HEK293T (cell line): ENCODE data around the gene THSD7B.

Source experiments
- BHLHE40 ChIP-seq: fragments of 450-650 bp; IDR thresholded peaks from 2 replicates; pipeline ENCODE4 v1.6.1; 2016; ENCODE audit warnings: mild to moderate bottlenecking, moderate library complexity, borderline replicate concordance
- CTBP1 ChIP-seq: fragments of 450-650 bp; IDR thresholded peaks from 2 replicates; pipeline ENCODE4 v1.6.1; 2016; ENCODE audit warnings: borderline replicate concordance
- ELF4 ChIP-seq: fragments of 450-650 bp; IDR thresholded peaks from 2 replicates; pipeline ENCODE4 v1.6.1; 2017; ENCODE audit warnings: antibody characterized with exemption
- FOXA1 ChIP-seq: fragments of 450-650 bp; IDR thresholded peaks from 2 replicates; pipeline ENCODE4 v1.6.1; 2016; ENCODE audit warnings: mild to moderate bottlenecking
- FOXM1 ChIP-seq: fragments of 450-650 bp; IDR thresholded peaks from 2 replicates; pipeline ENCODE4 v1.6.1; 2017; ENCODE audit warnings: mild to moderate bottlenecking, borderline replicate concordance
- TARDBP ChIP-seq: fragments of 450-650 bp; IDR thresholded peaks from 2 replicates; pipeline ENCODE4 v1.6.1; 2016
- TF ChIP-seq, protein P1 (sequence below): fragments of 450-650 bp; IDR thresholded peaks from 2 replicates; pipeline ENCODE4 v1.6.1; 2016

DNA sequence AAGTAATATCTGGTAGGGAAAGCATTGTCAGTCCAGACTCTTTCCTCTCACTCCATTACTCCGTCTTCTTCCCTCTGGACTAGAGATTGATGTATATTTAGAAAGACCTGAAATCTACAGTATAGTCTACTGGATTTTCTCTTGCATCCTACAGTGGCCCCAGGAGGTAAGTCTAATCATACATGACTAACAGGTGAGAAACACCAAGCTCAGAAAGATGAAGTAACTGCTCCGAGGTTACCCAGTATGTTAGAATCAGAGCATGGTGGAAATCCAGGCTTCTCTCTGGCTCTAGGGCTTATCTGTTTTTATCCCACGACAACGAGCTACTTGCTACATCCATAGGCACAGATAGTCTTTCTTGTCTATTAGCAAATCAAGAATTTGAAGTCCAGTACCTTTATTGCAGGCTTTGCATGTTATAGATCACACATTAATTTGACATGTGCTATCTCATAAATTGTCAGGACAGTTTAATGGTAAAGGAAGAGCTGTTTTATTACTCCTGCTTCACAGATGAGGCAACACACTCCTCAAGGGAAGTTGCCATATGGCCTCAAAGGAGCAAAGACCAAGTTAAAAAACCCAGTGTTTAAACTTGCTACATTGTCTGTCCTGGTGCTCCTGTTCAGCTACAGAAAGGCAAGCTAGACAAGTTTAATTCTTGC, 484.3 kb downstream of the THSD7B start:
- TF ChIP-seq ELF4 (no peak), FOXA1 (no peak), FOXM1 (no peak), TARDBP (no peak), BHLHE40 (no peak), CTBP1 (no peak)
- TF ChIP-seq, protein P1, sequence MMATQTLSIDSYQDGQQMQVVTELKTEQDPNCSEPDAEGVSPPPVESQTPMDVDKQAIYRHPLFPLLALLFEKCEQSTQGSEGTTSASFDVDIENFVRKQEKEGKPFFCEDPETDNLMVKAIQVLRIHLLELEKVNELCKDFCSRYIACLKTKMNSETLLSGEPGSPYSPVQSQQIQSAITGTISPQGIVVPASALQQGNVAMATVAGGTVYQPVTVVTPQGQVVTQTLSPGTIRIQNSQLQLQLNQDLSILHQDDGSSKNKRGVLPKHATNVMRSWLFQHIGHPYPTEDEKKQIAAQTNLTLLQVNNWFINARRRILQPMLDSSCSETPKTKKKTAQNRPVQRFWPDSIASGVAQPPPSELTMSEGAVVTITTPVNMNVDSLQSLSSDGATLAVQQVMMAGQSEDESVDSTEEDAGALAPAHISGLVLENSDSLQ = no peak
